ENCODE data around the gene CLDN14.
"Not testable (repeated sequence)": the region's sequence is repeated elsewhere in the genome, so short reads cannot be mapped to it uniquely, and the experiment has no call there.

Gene CLDN14

GRCh38 chr21:36499578-36500471 is 19.9 kb upstream of the CLDN14 start:
- DNase-seq (ENCODE audit: low read depth): peak; percentile 90

GRCh38 chr21:36494557-36494956 is 14.6 kb upstream of the CLDN14 start:
- DNase-seq (ENCODE audit: low read depth): no peak

DNA sequence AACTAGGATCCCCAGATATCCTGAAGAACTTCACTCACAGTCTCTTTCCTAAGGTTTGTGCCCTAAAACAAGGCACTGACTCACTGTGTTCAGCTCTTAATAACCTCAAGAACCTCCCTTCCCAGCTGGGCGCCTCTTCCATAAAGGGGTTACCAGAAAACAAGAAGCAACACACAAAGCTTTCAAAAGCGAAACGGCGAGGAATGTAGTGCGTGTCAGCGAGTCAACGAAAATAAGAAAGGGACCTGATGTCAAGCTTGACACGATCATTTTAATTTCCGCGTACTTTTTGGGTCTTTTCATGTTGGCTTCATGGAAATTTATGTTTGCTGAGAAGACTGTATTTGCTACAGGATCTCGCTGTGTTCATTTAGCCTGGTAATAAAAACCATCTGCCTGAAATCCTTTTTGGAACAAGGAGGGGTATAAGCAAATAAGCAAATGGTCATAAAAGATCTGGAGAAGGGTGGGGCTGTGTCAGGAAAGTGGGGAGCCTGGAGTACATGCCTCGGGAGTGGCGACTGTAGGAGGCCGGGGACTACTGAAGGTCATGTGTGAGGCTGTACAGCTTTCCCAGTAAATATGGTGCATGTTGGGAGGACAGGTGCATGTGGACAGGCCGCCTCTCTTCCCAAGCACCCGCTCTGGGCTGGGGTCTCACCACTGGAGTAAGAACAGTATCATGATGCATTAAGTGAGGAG is 11.4 kb upstream of the CLDN14 start:
- DNase-seq (ENCODE audit: low read depth): peak; percentile 72

- no peak for DNase-seq (ENCODE audit: low read depth)
These were observed 9.8 kb upstream of the CLDN14 start for GRCh38 chr21:36489776-36490165.

DNA sequence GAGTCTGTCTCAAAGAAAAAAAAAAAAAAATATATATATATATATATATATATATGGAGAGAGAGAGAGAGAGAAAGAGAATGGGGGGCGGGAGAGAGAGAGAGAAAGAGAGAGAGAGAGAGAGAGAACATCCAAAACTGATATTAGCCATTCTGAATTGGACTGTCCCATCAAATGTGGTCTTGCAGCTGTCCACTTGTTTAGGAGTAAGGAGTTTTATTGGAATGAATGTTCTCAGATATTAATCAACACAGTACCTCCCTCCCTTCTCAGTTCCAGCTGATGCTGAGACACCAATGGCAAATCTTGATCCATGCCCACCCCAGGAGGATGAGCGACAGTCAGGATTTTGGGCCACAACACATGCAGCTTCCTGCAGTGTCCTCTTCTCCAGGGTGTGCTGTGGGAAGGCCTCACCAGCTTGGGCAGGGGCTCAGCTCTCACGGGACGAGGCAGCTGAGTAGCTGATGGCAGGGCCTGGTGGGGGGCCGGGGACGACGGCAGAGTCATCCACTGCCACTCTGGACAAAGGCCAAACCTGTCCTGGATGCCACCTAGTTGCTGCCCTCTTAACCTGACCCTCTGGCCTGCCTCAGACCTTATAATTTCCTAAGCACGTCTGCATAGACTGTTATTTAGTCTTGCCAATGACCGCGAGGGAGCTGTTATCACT is 9.3 kb upstream of the CLDN14 start:
- DNase-seq (ENCODE audit: low read depth): no peak

- no peak for DNase-seq (ENCODE audit: low read depth)
These were observed 7.9 kb upstream of the CLDN14 start for GRCh38 chr21:36487641-36488307.

DNA sequence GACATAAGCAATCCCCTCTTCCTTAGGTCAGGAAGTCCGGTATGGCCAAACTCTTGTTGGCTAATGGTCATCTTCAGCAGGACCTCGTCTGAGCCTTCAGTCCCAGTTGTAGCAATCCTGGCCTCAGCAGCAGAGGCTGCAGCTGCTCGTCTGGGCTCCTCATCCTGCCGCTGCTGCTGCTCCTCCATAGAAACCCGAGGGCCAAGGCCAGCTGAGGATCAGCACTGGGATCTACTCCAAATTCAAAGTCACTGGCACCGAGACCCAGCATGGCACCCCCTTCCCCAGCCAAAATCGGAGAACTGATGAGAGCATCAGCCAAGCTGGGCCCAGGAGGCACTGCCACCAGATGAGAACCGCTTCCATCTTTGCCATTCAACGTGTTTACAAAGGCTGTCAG is 6.3 kb upstream of the CLDN14 start:
- DNase-seq (ENCODE audit: low read depth): no peak

- no peak for DNase-seq (ENCODE audit: low read depth)
These were observed 5.6 kb upstream of the CLDN14 start for GRCh38 chr21:36485476-36485875.

GRCh38 chr21:36483095-36483494 is 3.2 kb upstream of the CLDN14 start:
- no peak for DNase-seq (ENCODE audit: low read depth)

DNA sequence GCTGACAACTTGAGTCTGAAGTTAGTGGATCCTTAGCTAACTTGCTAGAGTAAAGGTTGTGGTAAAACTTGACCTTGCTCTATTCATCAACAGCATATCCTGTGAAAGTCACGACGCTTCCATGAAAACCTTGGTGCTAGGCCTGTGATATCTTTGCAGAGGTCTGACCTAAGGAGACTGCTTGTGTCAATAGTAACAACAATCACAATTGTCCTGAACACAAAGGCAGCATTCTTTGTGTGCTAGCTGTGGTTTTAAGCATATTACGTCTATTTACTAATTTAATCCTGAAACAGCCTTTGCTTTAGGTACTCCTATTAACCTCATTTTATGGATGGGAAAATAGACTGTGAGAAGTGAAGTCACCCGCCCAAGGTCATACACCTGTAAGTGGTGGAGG is 2.8 kb upstream of the CLDN14 start:
- no peak for DNase-seq (ENCODE audit: low read depth)

- DNase-seq (ENCODE audit: low read depth): no peak
These were observed 2.3 kb upstream of the CLDN14 start for GRCh38 chr21:36482181-36482580.

- no peak for DNase-seq (ENCODE audit: low read depth)
These were observed 1.7 kb upstream of the CLDN14 start for GRCh38 chr21:36481639-36482038.

- DNase-seq (ENCODE audit: low read depth): no peak
These were observed 696 bp upstream of the CLDN14 start for GRCh38 chr21:36480618-36481017.

GRCh38 chr21:36478941-36479340 is 981 bp downstream of the CLDN14 start:
- DNase-seq (ENCODE audit: low read depth): peak; percentile 44

DNA sequence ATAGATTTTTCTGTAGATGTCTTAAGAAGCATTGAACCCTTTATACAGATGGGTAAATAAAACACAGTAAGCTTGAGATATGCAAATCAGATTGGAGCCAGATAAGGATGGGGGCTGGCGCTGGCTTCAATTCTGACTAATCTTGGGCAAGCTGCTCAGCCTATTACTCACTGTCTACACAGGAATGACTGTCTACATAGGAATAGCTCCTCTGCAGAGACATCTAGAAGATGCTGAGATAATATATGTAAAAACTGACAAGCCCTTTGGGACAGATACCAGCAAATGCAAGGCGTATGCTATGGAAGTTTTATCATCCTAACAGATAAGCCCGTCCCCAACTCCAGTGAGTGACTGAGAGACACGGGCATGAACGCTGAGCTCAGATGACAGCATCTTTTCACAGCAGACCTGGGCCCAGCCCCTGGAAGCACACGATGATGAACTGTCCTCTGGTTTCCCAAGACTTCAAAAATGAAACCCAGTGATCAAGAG is 1.7 kb downstream of the CLDN14 start:
- DNase-seq (ENCODE audit: low read depth): peak; percentile 96

DNA sequence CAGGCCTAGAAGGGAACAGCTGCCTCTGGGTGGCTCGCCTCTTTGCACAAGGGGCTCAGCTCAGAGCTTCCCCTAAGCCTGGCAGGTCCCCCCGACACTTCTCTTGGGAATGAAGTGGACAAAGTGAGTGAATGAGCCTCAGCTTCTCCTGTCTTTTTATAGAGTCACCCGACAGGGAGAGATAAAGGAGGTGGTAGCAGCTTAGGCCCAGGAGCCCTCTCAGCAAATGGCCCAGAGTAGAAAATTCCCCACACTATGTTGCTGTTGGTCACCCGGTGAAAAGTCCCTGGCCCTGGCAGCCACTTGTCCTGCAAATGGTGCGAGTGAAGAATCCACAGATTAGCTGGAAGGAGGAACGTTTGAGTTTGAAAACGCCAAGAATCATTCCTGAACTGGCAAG is 2.4 kb downstream of the CLDN14 start:
- no peak for DNase-seq (ENCODE audit: low read depth)

DNA sequence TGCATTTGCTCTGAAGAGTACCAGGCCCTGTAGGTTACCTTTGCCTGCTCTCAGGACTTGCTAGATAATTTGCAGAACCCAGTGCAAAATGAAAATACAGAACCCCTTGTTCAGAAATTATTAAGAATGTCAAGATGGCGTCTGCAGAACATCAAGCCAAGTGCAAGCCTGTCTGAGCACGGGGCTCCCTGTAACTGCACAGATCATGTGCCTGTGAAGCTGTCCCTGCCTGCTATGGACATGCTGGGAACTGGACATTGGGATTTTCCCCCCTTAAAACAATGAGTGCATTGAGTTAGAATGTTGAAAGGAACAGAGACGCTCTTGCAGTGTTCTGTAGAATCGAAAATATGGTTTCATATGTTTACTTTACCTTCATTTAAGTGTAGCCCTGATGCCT is 2.9 kb downstream of the CLDN14 start:
- DNase-seq (ENCODE audit: low read depth): no peak

- not testable (repeated sequence) for DNase-seq (ENCODE audit: low read depth)
These were observed 3.4 kb downstream of the CLDN14 start for GRCh38 chr21:36476541-36476940.

DNA sequence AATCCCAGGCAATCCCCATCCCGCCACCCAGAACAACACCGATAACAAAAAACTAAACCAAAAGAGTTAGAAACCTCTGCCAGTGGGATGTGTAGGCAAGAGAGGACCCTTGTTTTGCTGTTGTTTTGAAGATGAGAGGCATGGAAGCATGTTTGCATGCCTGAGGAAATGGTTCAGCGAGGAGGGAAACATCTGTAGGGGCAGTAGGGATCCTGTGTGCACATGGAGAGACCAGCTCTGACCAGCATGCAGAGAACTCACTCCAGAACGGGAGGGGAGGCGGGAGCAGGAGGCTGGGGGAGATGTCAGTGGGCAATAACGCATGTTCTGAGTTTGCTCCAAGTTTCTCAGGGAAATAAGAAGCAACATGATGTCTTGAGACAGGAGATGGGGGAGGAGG is 5.3 kb downstream of the CLDN14 start:
- DNase-seq (ENCODE audit: low read depth): no peak

- no peak for DNase-seq (ENCODE audit: low read depth)
These were observed 6.7 kb downstream of the CLDN14 start for GRCh38 chr21:36473203-36473602.

DNA sequence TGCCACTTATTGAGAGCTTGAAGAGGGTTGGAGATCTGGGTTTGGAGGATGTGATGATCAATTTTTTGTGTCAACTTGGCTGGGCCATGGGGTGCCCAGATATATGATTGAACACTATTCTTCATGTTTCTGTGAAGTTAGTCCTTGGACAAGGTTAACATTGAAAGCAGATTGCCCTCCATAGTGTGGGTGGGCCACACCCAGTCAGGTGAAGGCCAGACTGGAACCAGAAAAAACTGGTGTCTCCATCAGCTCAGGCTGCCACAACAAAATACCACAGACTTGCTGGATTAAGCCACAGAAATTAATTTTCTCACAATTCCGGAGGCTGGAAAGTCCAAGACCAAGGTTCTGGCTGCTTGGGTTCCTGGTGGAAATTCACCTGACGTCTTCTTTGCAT is 7.5 kb downstream of the CLDN14 start:
- DNase-seq (ENCODE audit: low read depth): no peak

DNA sequence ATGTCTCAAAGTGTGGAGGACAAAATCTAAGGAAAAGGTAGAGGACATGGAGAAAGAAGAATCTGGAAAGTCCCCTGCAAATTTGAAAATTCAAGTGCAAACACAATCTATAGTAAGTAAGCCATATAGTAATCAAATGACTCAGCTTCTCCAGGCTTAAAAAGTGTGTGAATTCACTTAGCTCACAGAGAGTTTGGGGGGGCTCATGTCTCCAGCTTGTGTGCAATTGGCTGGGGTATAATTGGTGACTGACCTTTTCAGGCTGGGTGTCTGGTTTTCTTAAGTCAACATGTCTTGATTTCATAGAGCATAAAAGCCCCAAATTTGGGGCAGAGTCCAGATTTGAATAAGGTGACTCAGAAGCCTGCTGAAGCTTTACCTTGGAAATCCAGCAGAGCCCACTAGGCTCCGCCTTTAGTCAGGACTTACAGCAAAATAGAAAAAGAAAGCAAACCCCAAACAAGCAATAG is 8.6 kb downstream of the CLDN14 start:
- DNase-seq (ENCODE audit: low read depth): peak; percentile 65

All from EH (cell line).